ENCODE measurements around the gene FAM53A. TPM values are rescaled to one million over a fixed set of nuclear protein-coding genes. Genes with fewer than 3 reads are reported as not detected.

FAM53A gene
- total RNA-seq, 1 donor from 2014 or later, result 2.0 TPM

GRCh38 chr4:1592068-1592708 is 91.9 kb downstream of the FAM53A start:
- no peak for DNase-seq

- no peak for DNase-seq
Observed at GRCh38 chr4:1591107-1591506, 93.0 kb downstream of the FAM53A start.

- no peak for DNase-seq
Observed at GRCh38 chr4:1590244-1590643, 93.9 kb downstream of the FAM53A start.

Small RNA genes within 50 kb of the gene (small RNA-seq; reads per million reads assigned to genes)
- not detected for gene RF00019 (ENCODE audit: low replicate concordance)

Other genes with a start within 250 kb of the FAM53A start
- gene SLBP, start 28.0 kb upstream of the FAM53A start, total RNA-seq, result 33.5 TPM
- 9.2 TPM for gene TMEM129, start 37.0 kb upstream of the FAM53A start, total RNA-seq
- gene TACC3, start 37.2 kb upstream of the FAM53A start, total RNA-seq, result 14.1 TPM
- 30.4 TPM for gene FGFR3, start 109.0 kb upstream of the FAM53A start, total RNA-seq
- 44.5 TPM for gene LETM1, start 171.8 kb upstream of the FAM53A start, total RNA-seq
- gene NSD2, start 187.1 kb upstream of the FAM53A start, total RNA-seq, result 41.8 TPM

Data from skin of body (tissue), 3 donors.